ENCODE measurements around the gene NIBAN1.

The NIBAN1 gene

DNA sequence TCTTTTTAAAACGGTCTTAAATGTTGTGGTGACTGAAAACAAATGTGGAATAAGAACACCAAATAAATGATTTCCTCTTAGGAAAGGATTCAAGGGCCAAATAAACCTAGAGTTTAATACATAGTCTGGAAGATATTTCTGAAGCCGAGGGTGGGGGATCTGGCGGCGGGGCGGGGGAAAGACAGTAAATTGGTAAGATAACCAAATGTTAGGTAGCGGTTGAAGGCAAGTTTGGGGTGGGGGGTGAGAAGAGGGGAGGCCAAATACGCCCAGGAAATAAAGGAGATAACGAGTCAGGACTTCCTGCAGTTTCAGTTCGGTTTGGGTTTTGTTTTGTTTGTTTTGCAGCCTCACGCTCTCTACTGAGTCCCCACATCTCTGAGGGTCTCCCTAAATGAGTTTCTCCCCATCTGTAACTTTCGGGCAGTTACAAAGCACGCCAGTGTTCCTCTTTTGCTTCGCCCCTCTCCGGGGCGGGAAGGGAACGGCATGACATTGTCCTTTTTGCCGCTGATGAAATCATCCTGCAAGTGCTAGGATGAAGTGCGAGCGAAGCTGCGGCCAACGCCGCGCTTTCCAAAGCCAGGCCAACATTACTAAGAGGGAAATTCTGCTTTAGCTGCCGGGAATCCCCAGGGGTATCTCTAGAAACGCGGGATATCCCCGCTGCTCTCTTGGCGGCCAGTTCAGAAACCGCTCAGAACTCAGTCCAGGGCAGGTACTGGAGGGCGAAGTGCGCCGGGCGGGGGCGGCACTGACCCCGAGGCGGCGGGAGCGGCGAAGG, 844 bp downstream of the NIBAN1 start:
- DNase-seq (ENCODE audit: insufficient read length, low spot score) = peak; percentile 37
- peak; percentile 71 for FAIRE-seq
- TF ChIP-seq TAF1 (IDR thresholded peaks at IDR 0.05; ENCODE audit: low read depth, low read length) (no peak), POU2F2 (IDR thresholded peaks at IDR 0.05; ENCODE audit: low read depth, low read length) (peak; percentile 41), PAX5 (IDR thresholded peaks at IDR 0.05; ENCODE audit: insufficient read depth, low read length, severe bottlenecking) (no peak), POLR2AphosphoS5 (IDR thresholded peaks at IDR 0.05; ENCODE audit: low read depth, low read length) (no peak), SPI1 (IDR thresholded peaks at IDR 0.05; ENCODE audit: low read depth, low read length) (peak; percentile 85), POLR2A (IDR thresholded peaks at IDR 0.05; ENCODE audit: low read depth, low read length) (peak; percentile 67; the same call in 1 of the 2 replicates)

DNA sequence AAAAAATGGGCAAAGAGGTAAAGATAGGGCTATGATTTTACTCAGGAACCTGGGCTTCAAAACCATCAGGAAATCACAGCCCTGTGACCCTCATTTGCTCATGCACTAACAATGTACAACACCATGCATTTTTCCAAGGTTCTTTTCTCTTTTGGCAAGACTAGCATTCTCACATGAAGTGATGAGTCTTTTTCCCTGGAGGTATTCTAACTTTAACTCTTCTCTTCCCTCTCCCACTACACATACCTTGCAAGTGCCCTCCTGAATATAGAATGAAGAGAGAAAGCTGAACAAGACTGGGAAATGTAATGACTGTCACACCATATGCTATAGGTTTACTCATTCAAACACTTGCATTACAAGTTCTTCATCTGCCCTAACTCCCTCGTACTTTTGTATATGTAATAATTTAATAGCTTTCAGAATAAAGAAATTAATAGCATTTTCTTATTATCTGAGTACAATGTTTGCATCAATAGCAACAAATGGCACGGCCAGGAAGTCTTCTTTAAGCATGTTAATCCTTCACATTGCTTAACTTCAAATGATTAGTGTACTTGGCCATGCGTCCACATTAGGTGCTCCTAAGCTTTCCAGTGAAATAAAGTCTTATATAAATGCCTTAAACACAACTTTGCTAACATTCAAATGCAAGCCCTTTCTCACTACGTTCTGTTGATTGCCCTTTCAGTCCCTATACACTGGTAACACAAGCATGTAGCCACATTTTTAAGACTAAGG, 1.8 kb downstream of the NIBAN1 start:
- TF ChIP-seq PAX5 (IDR thresholded peaks at IDR 0.05; ENCODE audit: insufficient read depth, low read length, severe bottlenecking) = no peak
- no peak for TF ChIP-seq TAF1 (IDR thresholded peaks at IDR 0.05; ENCODE audit: low read depth, low read length)
- no peak for TF ChIP-seq POU2F2 (IDR thresholded peaks at IDR 0.05; ENCODE audit: low read depth, low read length)
- TF ChIP-seq POLR2AphosphoS5 (IDR thresholded peaks at IDR 0.05; ENCODE audit: low read depth, low read length) = no peak
- no peak for TF ChIP-seq SPI1 (IDR thresholded peaks at IDR 0.05; ENCODE audit: low read depth, low read length)
- TF ChIP-seq POLR2A (IDR thresholded peaks at IDR 0.05; ENCODE audit: low read depth, low read length) = no peak; the same call in 1 of the 2 replicates
- FAIRE-seq = no peak
- no peak for DNase-seq (ENCODE audit: insufficient read length, low spot score)

DNA sequence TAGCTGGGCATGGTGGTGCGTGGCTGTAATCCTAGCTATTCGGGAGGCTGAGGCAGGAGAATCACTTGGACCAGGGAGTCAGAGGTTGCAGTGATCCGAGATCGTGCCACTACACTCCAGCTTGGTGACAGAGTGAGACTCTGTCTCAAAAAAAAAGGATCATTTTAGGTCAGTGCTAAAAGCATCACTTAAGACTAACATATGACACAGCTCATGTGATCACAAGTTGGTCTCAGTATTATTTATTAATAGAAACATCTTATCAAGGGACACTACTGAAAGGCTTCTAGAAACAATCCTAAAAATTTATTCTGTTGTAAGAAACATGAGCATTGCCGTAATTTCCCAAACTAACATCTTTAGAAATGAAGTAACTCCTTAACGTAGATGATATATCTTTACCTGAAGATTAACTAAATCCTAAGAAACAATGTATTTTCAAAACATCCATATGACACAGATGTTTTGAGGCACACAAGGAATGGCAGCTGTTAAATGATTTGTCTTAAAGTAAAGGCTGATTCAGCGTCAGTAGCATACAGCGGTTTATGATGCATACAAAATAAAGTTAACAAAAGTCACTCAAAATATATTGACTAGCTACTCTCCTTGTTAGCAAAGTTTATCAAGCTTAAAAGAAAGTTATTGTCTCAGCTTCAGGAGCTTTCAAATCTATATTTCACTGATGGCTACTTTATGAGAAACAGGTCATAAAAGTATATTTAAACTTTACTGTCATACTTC, 2.6 kb downstream of the NIBAN1 start:
- no peak for TF ChIP-seq POLR2A (IDR thresholded peaks at IDR 0.05; ENCODE audit: low read depth, low read length)
- no peak for DNase-seq (ENCODE audit: insufficient read length, low spot score)
- FAIRE-seq = no peak

DNA sequence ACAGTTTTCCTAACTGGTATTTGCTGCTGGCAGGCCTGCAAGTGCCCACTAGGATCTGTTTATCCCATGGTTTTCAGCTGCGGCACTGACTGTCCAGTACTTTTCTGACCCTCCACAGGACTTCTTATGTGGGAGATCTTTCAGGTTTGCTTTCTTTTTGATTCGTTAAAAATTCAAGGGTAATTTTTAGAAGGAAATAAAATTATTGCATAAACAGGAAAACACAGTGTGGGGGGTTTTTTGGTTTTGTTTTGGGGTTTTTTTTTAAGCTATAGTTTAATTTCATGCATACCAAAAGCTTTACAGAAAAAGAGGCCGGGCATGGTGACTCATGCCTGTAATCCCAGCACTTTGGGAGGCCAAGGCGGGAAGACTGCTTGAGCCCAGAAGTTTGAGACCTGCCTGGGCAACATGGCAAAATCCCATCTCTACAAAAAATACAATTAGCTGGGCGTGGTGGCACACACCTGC, 3.6 kb downstream of the NIBAN1 start:
- no peak for DNase-seq (ENCODE audit: insufficient read length, low spot score)
- TF ChIP-seq POU2F2 (IDR thresholded peaks at IDR 0.05; ENCODE audit: low read depth, low read length) (no peak), PAX5 (IDR thresholded peaks at IDR 0.05; ENCODE audit: insufficient read depth, low read length, severe bottlenecking) (no peak), SPI1 (IDR thresholded peaks at IDR 0.05; ENCODE audit: low read depth, low read length) (no peak), POLR2A (IDR thresholded peaks at IDR 0.05; ENCODE audit: low read depth, low read length) (no peak), POLR2AphosphoS5 (IDR thresholded peaks at IDR 0.05; ENCODE audit: low read depth, low read length) (no peak), TAF1 (IDR thresholded peaks at IDR 0.05; ENCODE audit: low read depth, low read length) (no peak)
- no peak for FAIRE-seq

DNA sequence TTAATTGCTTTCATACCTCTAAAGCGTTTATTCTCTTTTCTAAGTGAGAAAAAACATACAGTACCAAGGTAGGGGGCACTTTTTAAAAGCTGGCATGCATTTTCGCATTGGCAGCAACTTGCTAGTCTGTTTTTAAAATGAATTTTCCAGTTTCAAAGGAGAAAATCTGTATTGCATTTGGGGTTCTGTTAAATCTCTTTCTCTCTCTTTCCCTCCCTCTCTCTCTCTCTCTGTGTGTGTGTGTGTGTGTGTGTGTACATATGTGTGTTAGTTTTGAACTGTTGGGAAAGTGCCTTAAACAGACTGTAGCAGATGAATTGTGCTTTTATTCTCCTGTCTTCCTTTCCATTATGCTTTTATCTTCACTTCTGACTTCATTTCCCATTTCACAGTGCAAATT, 7.3 kb downstream of the NIBAN1 start:
- TF ChIP-seq POLR2A (IDR thresholded peaks at IDR 0.05; ENCODE audit: low read depth, low read length) (no peak), TAF1 (IDR thresholded peaks at IDR 0.05; ENCODE audit: low read depth, low read length) (no peak), PAX5 (IDR thresholded peaks at IDR 0.05; ENCODE audit: insufficient read depth, low read length, severe bottlenecking) (no peak), SPI1 (IDR thresholded peaks at IDR 0.05; ENCODE audit: low read depth, low read length) (no peak), POLR2AphosphoS5 (IDR thresholded peaks at IDR 0.05; ENCODE audit: low read depth, low read length) (no peak), POU2F2 (IDR thresholded peaks at IDR 0.05; ENCODE audit: low read depth, low read length) (no peak)
- no peak for DNase-seq (ENCODE audit: insufficient read length, low spot score)
- no peak for FAIRE-seq

DNA sequence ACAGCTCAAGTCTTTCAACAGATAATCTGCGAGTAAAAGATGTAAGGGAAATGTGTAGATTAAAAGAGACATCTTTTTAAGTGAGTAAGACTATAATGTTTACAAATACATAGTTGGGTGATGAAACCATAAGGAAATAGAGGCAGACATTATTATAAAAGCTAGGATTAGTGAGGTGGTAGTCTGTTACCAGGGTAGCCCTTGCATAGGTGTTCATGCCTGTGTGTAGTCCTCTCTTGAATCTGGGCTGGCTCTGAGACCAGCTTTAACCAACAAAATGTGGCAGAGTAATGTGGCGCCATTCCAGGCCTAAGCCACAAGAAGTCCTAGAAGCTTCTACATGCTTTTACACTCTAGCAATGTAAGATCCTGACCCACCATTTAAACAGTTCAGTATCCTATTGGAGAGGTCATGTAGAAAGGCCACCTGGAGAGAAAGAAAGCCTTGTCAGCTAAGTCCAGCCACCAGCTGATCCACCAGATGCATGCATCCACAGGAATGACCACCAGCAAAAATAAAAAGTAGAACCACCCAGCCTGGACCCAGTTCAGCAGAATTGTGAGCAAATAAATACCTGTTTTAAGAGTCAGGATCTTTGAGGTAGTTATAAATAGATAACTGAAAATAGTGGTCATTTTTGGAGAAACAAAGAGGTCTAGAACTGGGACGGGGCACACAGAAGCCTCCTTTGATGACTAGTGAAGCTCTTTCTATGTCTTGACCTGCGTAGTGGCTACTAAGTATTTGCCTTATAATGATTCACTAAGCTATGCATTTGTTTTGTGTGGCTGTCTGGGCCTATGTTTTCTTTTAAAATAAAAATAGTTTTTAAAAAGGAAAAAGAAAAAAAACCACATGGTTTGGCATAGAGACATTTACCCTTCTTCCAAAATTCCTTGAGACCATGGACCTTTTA, 8.1 kb downstream of the NIBAN1 start:
- DNase-seq (ENCODE audit: insufficient read length, low spot score) = no peak
- TF ChIP-seq SPI1 (IDR thresholded peaks at IDR 0.05; ENCODE audit: low read depth, low read length) = no peak
- TF ChIP-seq PAX5 (IDR thresholded peaks at IDR 0.05; ENCODE audit: insufficient read depth, low read length, severe bottlenecking) = no peak
- no peak for TF ChIP-seq POLR2AphosphoS5 (IDR thresholded peaks at IDR 0.05; ENCODE audit: low read depth, low read length)
- no peak for TF ChIP-seq POU2F2 (IDR thresholded peaks at IDR 0.05; ENCODE audit: low read depth, low read length)
- no peak for TF ChIP-seq TAF1 (IDR thresholded peaks at IDR 0.05; ENCODE audit: low read depth, low read length)
- TF ChIP-seq POLR2A (IDR thresholded peaks at IDR 0.05; ENCODE audit: low read depth, low read length) = no peak
- FAIRE-seq = no peak

DNA sequence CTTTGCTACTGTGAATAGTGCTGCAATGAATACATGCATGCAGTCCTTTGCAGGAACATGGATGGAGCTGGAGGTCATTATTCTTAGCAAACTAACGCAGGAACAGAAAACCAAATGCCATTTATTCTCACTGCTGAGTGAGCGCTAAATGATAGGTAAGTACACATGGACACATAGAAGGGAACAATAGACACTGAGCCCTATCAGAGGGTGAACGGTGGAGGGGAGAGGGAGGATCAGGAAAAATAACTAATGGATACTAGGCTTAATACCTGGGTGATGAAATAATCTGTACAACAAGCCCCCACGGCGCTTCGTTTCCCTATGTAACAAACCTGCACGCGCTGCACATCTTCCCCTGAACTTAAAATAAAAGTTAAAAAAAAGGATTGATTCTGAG, 8.9 kb downstream of the NIBAN1 start:
- TF ChIP-seq PAX5 (IDR thresholded peaks at IDR 0.05; ENCODE audit: insufficient read depth, low read length, severe bottlenecking) (no peak), SPI1 (IDR thresholded peaks at IDR 0.05; ENCODE audit: low read depth, low read length) (no peak), POU2F2 (IDR thresholded peaks at IDR 0.05; ENCODE audit: low read depth, low read length) (no peak), POLR2A (IDR thresholded peaks at IDR 0.05; ENCODE audit: low read depth, low read length) (no peak), POLR2AphosphoS5 (IDR thresholded peaks at IDR 0.05; ENCODE audit: low read depth, low read length) (no peak), TAF1 (IDR thresholded peaks at IDR 0.05; ENCODE audit: low read depth, low read length) (no peak)
- FAIRE-seq = no peak

DNA sequence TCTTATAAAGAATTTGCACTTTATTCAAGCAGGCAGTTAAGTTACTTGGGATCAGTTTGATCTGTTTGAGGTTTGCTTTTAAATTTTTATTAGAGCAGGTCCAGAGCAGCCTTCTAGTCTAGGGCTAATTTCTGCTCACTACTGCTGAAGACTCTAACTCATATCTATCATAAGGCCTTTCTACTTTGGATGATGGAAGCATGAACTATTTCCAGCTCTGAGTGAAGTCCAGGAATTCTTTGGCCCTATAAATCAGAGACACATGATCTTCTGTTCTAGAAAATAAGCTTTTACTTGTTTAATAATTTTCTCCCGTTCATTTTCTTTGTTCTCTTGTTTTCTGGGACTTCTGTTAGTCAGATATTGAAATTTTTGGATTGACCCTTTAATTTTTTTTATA, 14.7 kb downstream of the NIBAN1 start:
- no peak for FAIRE-seq
- TF ChIP-seq SPI1 (IDR thresholded peaks at IDR 0.05; ENCODE audit: low read depth, low read length) (no peak), POLR2A (IDR thresholded peaks at IDR 0.05; ENCODE audit: low read depth, low read length) (no peak), PAX5 (IDR thresholded peaks at IDR 0.05; ENCODE audit: insufficient read depth, low read length, severe bottlenecking) (no peak), TAF1 (IDR thresholded peaks at IDR 0.05; ENCODE audit: low read depth, low read length) (no peak), POLR2AphosphoS5 (IDR thresholded peaks at IDR 0.05; ENCODE audit: low read depth, low read length) (no peak), POU2F2 (IDR thresholded peaks at IDR 0.05; ENCODE audit: low read depth, low read length) (no peak)
- no peak for DNase-seq (ENCODE audit: insufficient read length, low spot score)

More for the DNA sequence above, 8.9 kb downstream of the NIBAN1 start:
- DNase-seq (ENCODE audit: insufficient read length, low spot score) = no peak

Data from GM12891 (cell line).